Measurements from ENCODE around the gene CCDC88A.
"Not testable (repeated sequence)": the region's sequence is repeated elsewhere in the genome, so short reads cannot be mapped to it uniquely, and the experiment has no call there.

- not testable (repeated sequence) for TF ChIP-seq CTCF, POLR2A, POLR2AphosphoS5, EP300 (IDR thresholded peaks at IDR 0.05)
Measured at GRCh38 chr2:55274346-55274745, 145.3 kb downstream of the CCDC88A start.
